ENCODE measurements around the gene GLRX3. TPM values are rescaled to one million over a fixed set of nuclear protein-coding genes. Genes with fewer than 3 reads are reported as not detected.

Gene GLRX3
- total RNA-seq (2013; cell fraction: nucleolus; rRNA removed): 57.1 and 69.3 TPM in 2 replicates
- 94.7 and 122 TPM in 2 replicates for total RNA-seq (2014; rRNA removed)
- total RNA-seq (2014; rRNA removed; fragmentation: Illumina TruSeq; extraction: Trizol): 128 and 132 TPM in 2 replicates
- total RNA-seq (2021): 123 and 127 TPM in 2 replicates
- polyA plus RNA-seq (2011; ENCODE audit: low read depth): 35.2 TPM
- polyA plus RNA-seq (2011; rRNA removed): 125 and 176 TPM in 2 replicates
- 84.5 and 88.0 TPM in 2 replicates for polyA plus RNA-seq (2011; cell fraction: cytosol; rRNA removed)
- 42.0 and 56.2 TPM in 2 replicates for polyA plus RNA-seq (2011; cell fraction: nucleus; rRNA removed)
- 85.3 and 87.3 TPM in 2 replicates for polyA plus RNA-seq (2012)
- polyA plus RNA-seq (2014; fragmentation: Illumina TruSeq; extraction: Trizol): 151 and 160 TPM in 2 replicates
- 100 to 1,000 TPM; 131 to 171 TPM for polyA plus RNA-seq (2014; fragmentation: Nextera tagmentation; extraction: Ambion mirVana)
- polyA plus RNA-seq (2014; rRNA removed): 92.2 and 125 TPM in 2 replicates
- polyA plus RNA-seq (2016; fragmentation: Nextera tagmentation; extraction: Ambion mirVana): 100 to 1,000 TPM; 204 to 209 TPM
- 23.6 and 24.9 TPM in 2 replicates for polyA minus RNA-seq (2011; rRNA and poly(A)+ RNA removed)
- 15.4 and 16.9 TPM in 2 replicates for polyA minus RNA-seq (2011; cell fraction: cytosol; rRNA and poly(A)+ RNA removed)
- 9.6 and 26.6 TPM in 2 replicates for polyA minus RNA-seq (2011; cell fraction: nucleus; rRNA and poly(A)+ RNA removed)
- percentile 83 among the genes with signal in this experiment for Bru-seq, nascent RNA
- percentile 90 among the genes with signal in this experiment for BruChase-seq, experiment 1, labeled RNA remaining after a 6-hour chase
- percentile 89 among the genes with signal in this experiment for BruChase-seq, experiment 2, labeled RNA remaining after a 2-hour chase
- long read RNA-seq, experiment 1, transcript GLRX3-201 (11 exons, 1,302 nt): major isoform, 95 of 139 reads
- long read RNA-seq, experiment 1, transcript GLRX3-202 (12 exons, 3,827 nt): minor isoform, 33 of 139 reads
- long read RNA-seq, experiment 1, partial matches to known transcripts: 1 of 139 reads
- long read RNA-seq, experiment 1, other reads (novel, unspliced or antisense): 10 of 139 reads
- long read RNA-seq, experiment 2, transcript GLRX3-201 (11 exons, 1,302 nt): major isoform, 525 of 778 reads
- long read RNA-seq, experiment 2, transcript GLRX3-202 (12 exons, 3,827 nt): minor isoform, 187 of 778 reads
- long read RNA-seq, experiment 2, partial matches to known transcripts: 36 of 778 reads
- long read RNA-seq, experiment 2, other reads (novel, unspliced or antisense): 26 of 778 reads

DNA sequence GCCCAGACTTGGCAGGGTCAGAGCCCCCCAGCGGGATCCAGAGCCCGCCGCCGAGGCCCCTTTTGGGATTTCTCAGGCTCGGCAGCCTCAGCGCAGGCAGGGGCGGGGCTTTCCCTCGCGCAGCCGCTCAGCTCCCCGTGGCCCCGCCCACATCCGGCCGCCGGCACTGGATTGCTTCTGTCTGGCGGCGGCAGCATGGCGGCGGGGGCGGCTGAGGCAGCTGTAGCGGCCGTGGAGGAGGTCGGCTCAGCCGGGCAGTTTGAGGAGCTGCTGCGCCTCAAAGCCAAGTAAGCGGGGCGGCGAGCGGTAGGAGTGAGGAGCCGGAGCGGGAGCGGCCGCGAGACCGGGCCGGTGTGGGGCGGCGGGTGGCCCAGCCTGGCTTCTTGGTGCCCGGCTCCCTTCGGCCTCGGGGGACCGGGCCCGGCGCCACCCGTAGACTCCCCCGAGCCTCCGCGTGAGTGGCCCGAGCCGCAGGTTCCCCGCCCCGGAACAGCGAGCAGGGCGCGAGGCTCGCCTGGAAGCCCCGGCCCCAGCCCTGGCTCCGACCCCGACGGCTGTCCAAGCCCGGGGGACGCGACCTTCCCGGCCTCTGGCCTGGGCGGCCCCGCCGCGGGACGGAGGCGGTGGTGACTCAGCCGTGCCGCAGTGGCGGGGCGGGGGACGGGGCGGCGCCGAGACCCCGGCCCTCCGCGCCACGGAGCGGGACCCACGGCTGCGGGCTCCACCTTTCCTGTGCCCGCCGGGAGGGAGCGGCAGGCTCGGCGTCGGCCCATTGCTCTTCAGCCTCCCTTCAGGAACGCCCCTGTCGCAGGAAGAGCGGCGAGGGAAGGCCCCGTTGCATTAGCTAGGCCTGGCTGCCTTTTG lies at the start of gene GLRX3:
TSS of gene GLRX3 (plus strand) at position 166 of the 864 bp plus-strand sequence. CDS start at position 196, 30 bp downstream.
- Histone ChIP-seq H3K27me3 (replicated peaks in 1 of 2; ENCODE audit: control insufficient read depth in 2 of 2, insufficient read depth in 2 of 2, low read length in 1 of 2) (no peaks in the 10 kb centered on the region; a peak in 1 of 4 replicates), H4K20me1 (ENCODE audit: control insufficient read depth, insufficient read depth) (0 out of 2 replicates have a peak, but pooled peaks cover 4% of the 10 kb centered on the region), H3K9ac (ENCODE audit: control insufficient read depth, insufficient read depth, low read length) (peak within 1 kb of the TSS; percentile 82), H2AFZ (ENCODE audit: control insufficient read depth, low read depth, low read length) (peak within 1 kb of the TSS; percentile 90), H3K9me3 (replicated peaks; ENCODE audit: control insufficient read depth, insufficient read depth, low read length) (no peaks in the 10 kb centered on the region), H3K4me1 (ENCODE audit: control insufficient read depth, insufficient read depth, low read length) (peaks cover 31% of the 10 kb centered on the region), H3K4me3 (peak within 1 kb of the TSS; percentile 68), H3K27ac (ENCODE audit: control insufficient read depth, insufficient read depth) (peak within 1 kb of the TSS; percentile 69), H3K79me2 (ENCODE audit: control insufficient read depth, insufficient read depth, low read length) (peaks cover 48% of the 10 kb centered on the region), H3K36me3 (ENCODE audit: control insufficient read depth in 2 of 2, insufficient read depth in 2 of 2, low read length in 1 of 2) (no peaks in the 10 kb centered on the region), H3K4me2 (ENCODE audit: control insufficient read depth, insufficient read depth) (peak within 1 kb of the TSS; percentile 87)
- ChIA-PET RAD21 (ENCODE audit: unreplicated experiment) (interaction anchor here (1.0 to 4.9 kb wide), 2 partner anchors 9 to 26 kb away, joined by 4 to 55 read pairs; partner anchors contain the start of gene C10orf143), CTCF (interaction anchor here (4.0 kb wide), 1 partner anchor 26 kb away, joined by 45 read pairs; the partner anchor contains the start of gene C10orf143), POLR2A (interaction anchor here (3.7 kb wide), 1 partner anchor 26 kb away, joined by 48 read pairs; the partner anchor contains the start of gene C10orf143), SMC1A (ENCODE audit: uncharacterized antibody, unreplicated experiment) (interaction anchor here (0.7 to 2.0 kb wide), 3 partner anchors 9 to 26 kb away, joined by 3 to 11 read pairs (median 4); partner anchors contain the start of gene C10orf143)
- DNase-seq (ENCODE audit: low read depth, low spot score): no peak
- in situ Hi-C loops (cut with MboI): no loop called here
- peak; percentile 59 for FAIRE-seq
- ATAC-seq: peak; percentile 91
- no TSS peak for BruUV-seq (replicated peaks)
- WGBS (ENCODE audit: insufficient coverage, insufficient replicate concordance, low lambda C conversion rate, missing lambda C conversion rate): 2% methylated on average over 83 of the region's 96 CpGs
- intact Hi-C loops (cut with micrococcal nuclease; ENCODE audit: unreplicated experiment): loop anchor here (1.0 kb wide), 1 partner anchor 26 kb away; the partner anchor contains the start of gene C10orf143
- no peak for TF ChIP-seq HDGF (IDR thresholded peaks at IDR 0.05)
- no peak for TF ChIP-seq ZNF24 (IDR thresholded peaks at IDR 0.05)
- TF ChIP-seq, protein P1, sequence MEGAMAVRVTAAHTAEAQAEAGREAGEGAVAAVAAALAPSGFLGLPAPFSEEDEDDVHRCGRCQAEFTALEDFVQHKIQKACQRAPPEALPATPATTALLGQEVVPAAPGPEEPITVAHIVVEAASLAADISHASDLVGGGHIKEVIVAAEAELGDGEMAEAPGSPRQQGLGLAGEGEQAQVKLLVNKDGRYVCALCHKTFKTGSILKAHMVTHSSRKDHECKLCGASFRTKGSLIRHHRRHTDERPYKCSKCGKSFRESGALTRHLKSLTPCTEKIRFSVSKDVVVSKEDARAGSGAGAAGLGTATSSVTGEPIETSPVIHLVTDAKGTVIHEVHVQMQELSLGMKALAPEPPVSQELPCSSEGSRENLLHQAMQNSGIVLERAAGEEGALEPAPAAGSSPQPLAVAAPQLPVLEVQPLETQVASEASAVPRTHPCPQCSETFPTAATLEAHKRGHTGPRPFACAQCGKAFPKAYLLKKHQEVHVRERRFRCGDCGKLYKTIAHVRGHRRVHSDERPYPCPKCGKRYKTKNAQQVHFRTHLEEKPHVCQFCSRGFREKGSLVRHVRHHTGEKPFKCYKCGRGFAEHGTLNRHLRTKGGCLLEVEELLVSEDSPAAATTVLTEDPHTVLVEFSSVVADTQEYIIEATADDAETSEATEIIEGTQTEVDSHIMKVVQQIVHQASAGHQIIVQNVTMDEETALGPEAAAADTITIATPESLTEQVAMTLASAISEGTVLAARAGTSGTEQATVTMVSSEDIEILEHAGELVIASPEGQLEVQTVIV (IDR thresholded peaks at IDR 0.05; ENCODE audit: borderline replicate concordance, partially characterized antibody): no peak
- no peak for TF ChIP-seq ZBTB40 (IDR thresholded peaks at IDR 0.05; ENCODE audit: borderline replicate concordance)
- 0 out of 2 replicates have a peak, but pooled peaks have one; percentile 50 for TF ChIP-seq CBX5 (IDR thresholded peaks at IDR 0.05; ENCODE audit: low read depth)
- TF ChIP-seq ZNF207 (IDR thresholded peaks at IDR 0.05; ENCODE audit: borderline replicate concordance): no peak
- TF ChIP-seq MTA2 (IDR thresholded peaks at IDR 0.05; ENCODE audit: low read depth): no peak
- no peak for TF ChIP-seq SUPT20H (IDR thresholded peaks at IDR 0.05; ENCODE audit: borderline replicate concordance, control insufficient read depth, low read depth, low read length)
- no peak for TF ChIP-seq POU2F2 (IDR thresholded peaks at IDR 0.05; ENCODE audit: borderline replicate concordance, low read depth, low read length)
- TF ChIP-seq RFX5 (IDR thresholded peaks at IDR 0.05; ENCODE audit: low read depth, low read length): no peak
